ENCODE results near the gene PHF21B. TPM values are rescaled to one million over a fixed set of nuclear protein-coding genes. Genes with fewer than 3 reads are reported as not detected.
"Not testable (repeated sequence)": the region's sequence is repeated elsewhere in the genome, so short reads cannot be mapped to it uniquely, and the experiment has no call there.

The PHF21B gene
- total RNA-seq, 1 donor from 2014 or later = not detected

- intact Hi-C loops (cut with micrococcal nuclease) = no loop called here
These were observed 131.1 kb downstream of the PHF21B start for GRCh38 chr22:44878483-44879300.

- intact Hi-C loops (cut with micrococcal nuclease) = no loop called here
These were observed 132.9 kb downstream of the PHF21B start for GRCh38 chr22:44876921-44877320.

GRCh38 chr22:44871782-44872181 lies 138.0 kb downstream of the PHF21B start:
- intact Hi-C loops (cut with micrococcal nuclease) = no loop called here

- intact Hi-C loops (cut with micrococcal nuclease) = no loop called here
These were observed 139.8 kb downstream of the PHF21B start for GRCh38 chr22:44870021-44870420.

GRCh38 chr22:44869196-44869595 lies 140.6 kb downstream of the PHF21B start:
- intact Hi-C loops (cut with micrococcal nuclease) = no loop called here

GRCh38 chr22:44865193-44866057 lies 144.4 kb downstream of the PHF21B start:
- intact Hi-C loops (cut with micrococcal nuclease) = no loop called here

GRCh38 chr22:44862981-44863860 lies 146.6 kb downstream of the PHF21B start:
- intact Hi-C loops (cut with micrococcal nuclease) = no loop called here

- intact Hi-C loops (cut with micrococcal nuclease) = no loop called here
These were observed 147.5 kb downstream of the PHF21B start for GRCh38 chr22:44862281-44862680.

- intact Hi-C loops (cut with micrococcal nuclease) = no loop called here
These were observed 148.6 kb downstream of the PHF21B start for GRCh38 chr22:44861245-44861644.

GRCh38 chr22:44860311-44860710 lies 149.5 kb downstream of the PHF21B start:
- intact Hi-C loops (cut with micrococcal nuclease) = no loop called here

- intact Hi-C loops (cut with micrococcal nuclease) = no loop called here
These were observed 150.2 kb downstream of the PHF21B start for GRCh38 chr22:44859641-44860040.

GRCh38 chr22:44858819-44859218 lies 151.0 kb downstream of the PHF21B start:
- intact Hi-C loops (cut with micrococcal nuclease) = not testable (repeated sequence)

GRCh38 chr22:44855855-44856254 lies 153.9 kb downstream of the PHF21B start:
- intact Hi-C loops (cut with micrococcal nuclease) = no loop called here

- intact Hi-C loops (cut with micrococcal nuclease) = not testable (repeated sequence)
These were observed 155.2 kb downstream of the PHF21B start for GRCh38 chr22:44854641-44855040.

- intact Hi-C loops (cut with micrococcal nuclease) = no loop called here
These were observed 158.9 kb downstream of the PHF21B start for GRCh38 chr22:44850946-44851345.

- intact Hi-C loops (cut with micrococcal nuclease) = no loop called here
These were observed 160.9 kb downstream of the PHF21B start for GRCh38 chr22:44848791-44849420.

GRCh38 chr22:44848296-44848741 lies 161.5 kb downstream of the PHF21B start:
- intact Hi-C loops (cut with micrococcal nuclease) = no loop called here

GRCh38 chr22:44847892-44848291 lies 161.9 kb downstream of the PHF21B start:
- intact Hi-C loops (cut with micrococcal nuclease) = no loop called here

GRCh38 chr22:44847380-44847779 lies 162.4 kb downstream of the PHF21B start:
- intact Hi-C loops (cut with micrococcal nuclease) = no loop called here

GRCh38 chr22:44846726-44847275 lies 163.0 kb downstream of the PHF21B start:
- intact Hi-C loops (cut with micrococcal nuclease) = no loop called here

Data from T-helper 2 cell treated with Interferon-gamma antibody and Interleukin-4, amounts not matched to agents 100 ng/mL and 5 ng/mL, for 36 hours (primary cell).